ENCODE results near the gene SMURF2. TPM values are rescaled to one million over a fixed set of nuclear protein-coding genes. Genes with fewer than 3 reads are reported as not detected.
"Not testable (repeated sequence)": the region's sequence is repeated elsewhere in the genome, so short reads cannot be mapped to it uniquely, and the experiment has no call there.

SMURF2 gene
- total and polyA plus RNA-seq, 9 donors: 9.9 to 29.0 (median 22.6) TPM

- 93 to 96% (median 94%) methylated on average over 3 of the region's 3 CpGs for WGBS, 3 donors
- no peak for DNase-seq
- Histone ChIP-seq H3K9me3 (no peaks in the 10 kb centered on the region), H3K27ac (no peak overlapping the region), H3K4me3 (no peak overlapping the region), H3K36me3 (no peaks in the 10 kb centered on the region), H3K27me3 (no peaks in the 10 kb centered on the region), H3K4me1 (ENCODE audit: insufficient read depth) (no peaks in the 10 kb centered on the region)
- intact Hi-C loops (cut with DNase I): no loop called here
- TF ChIP-seq EP300 (IDR thresholded peaks at IDR 0.05): no peak
- TF ChIP-seq CTCF (IDR thresholded peaks at IDR 0.05): no peak
- TF ChIP-seq POLR2A (IDR thresholded peaks at IDR 0.05): no peak
Measured at GRCh38 chr17:64583038-64583437, 79.1 kb downstream of the SMURF2 start.

- 38 to 53% (median 42%) methylated on average over 7 of the region's 7 CpGs for WGBS, 3 donors
- Histone ChIP-seq H3K36me3 (no peaks in the 10 kb centered on the region), H3K9me3 (no peaks in the 10 kb centered on the region), H3K27ac (peak overlapping the region in 1 of 2 donors; percentile 37), H3K4me3 (no peak overlapping the region), H3K4me1 (ENCODE audit: insufficient read depth) (no peaks in the 10 kb centered on the region), H3K27me3 (no peaks in the 10 kb centered on the region)
- TF ChIP-seq POLR2A (IDR thresholded peaks at IDR 0.05) (no peak), EP300 (IDR thresholded peaks at IDR 0.05) (no peak), CTCF (IDR thresholded peaks at IDR 0.05) (no peak)
- DNase-seq: no peak
- intact Hi-C loops (cut with DNase I): no loop called here
Measured at GRCh38 chr17:64580384-64581315, 81.5 kb downstream of the SMURF2 start.

- peak overlapping the region in 1 of 2 donors; percentile 69 for H3K27ac ChIP-seq
- H3K4me3 ChIP-seq: no peak overlapping the region
- intact Hi-C loops (cut with DNase I): no loop called here
- peaks cover 3% of the 10 kb centered on the region for H3K4me1 ChIP-seq (ENCODE audit: insufficient read depth)
- H3K36me3 ChIP-seq: no peaks in the 10 kb centered on the region
- DNase-seq: no peak
- WGBS, 3 donors: 88 to 98% (median 90%) methylated on average over 1 of the region's 1 CpG
- H3K9me3 ChIP-seq: no peaks in the 10 kb centered on the region
- TF ChIP-seq CTCF (IDR thresholded peaks at IDR 0.05): no peak
- no peaks in the 10 kb centered on the region for H3K27me3 ChIP-seq
Measured at GRCh38 chr17:64579917-64580316, 82.2 kb downstream of the SMURF2 start.

- intact Hi-C loops (cut with DNase I); H3K27ac ChIP-seq; H3K4me3 ChIP-seq; H3K36me3 ChIP-seq; H3K27me3 ChIP-seq; H3K9me3 ChIP-seq; DNase-seq; H3K4me1 ChIP-seq (ENCODE audit: insufficient read depth): not testable (repeated sequence)
- WGBS, 3 donors: 98% methylated on average over 4 of the region's 4 CpGs
Measured at GRCh38 chr17:64577025-64577424, 85.1 kb downstream of the SMURF2 start.

GRCh38 chr17:64575431-64575830 lies 86.7 kb downstream of the SMURF2 start:
- no peaks in the 10 kb centered on the region for H3K36me3 ChIP-seq
- WGBS, 3 donors: 48 to 67% (median 67%) methylated on average over 3 of the region's 3 CpGs
- intact Hi-C loops (cut with DNase I): no loop called here
- no peak for DNase-seq
- H3K9me3 ChIP-seq: no peaks in the 10 kb centered on the region
- no peak overlapping the region for H3K4me3 ChIP-seq
- TF ChIP-seq POLR2A (IDR thresholded peaks at IDR 0.05) (no peak), EP300 (IDR thresholded peaks at IDR 0.05) (no peak), CTCF (IDR thresholded peaks at IDR 0.05) (no peak)
- no peaks in the 10 kb centered on the region for H3K27me3 ChIP-seq
- H3K4me1 ChIP-seq (ENCODE audit: insufficient read depth): peaks cover 6% of the 10 kb centered on the region
- peak overlapping the region in 1 of 2 donors; percentile 61 for H3K27ac ChIP-seq

All from ovary (tissue), 9 donors.